GM12878 (cell line): Measurements from ENCODE around the gene LRRC75B. TPM values are rescaled to one million over a fixed set of nuclear protein-coding genes. Genes with fewer than 3 reads are reported as not detected.

Experiments
- ATAC-seq: fragments of 200-7000 bp; cut with Tn5 transposase; 3 replicates; pipeline ENCODE4 v1.9.1; 2020; ENCODE audit warnings: mild to moderate bottlenecking, moderate library complexity
- BruUV-seq: library from RNA; stranded (reverse); fragments of 400-500 nt; replicated peaks from 2 replicates; lab custom pipeline; 2021; lab: Mats Ljungman, UMichigan
- CTCF ChIA-PET: fragments of 300-600 bp; sonication (Branson Sonifier 250); formaldehyde crosslinking; extraction: SDS; loops from one replicate; lab custom pipeline; 2021; ENCODE audit warnings: inconsistent platforms; lab: Yijun Ruan, JAX
- POLR2A ChIA-PET: fragments of 350-600 bp; formaldehyde crosslinking; extraction: SDS; loops from one replicate; lab custom pipeline; 2021; ENCODE audit warnings: inconsistent platforms; lab: Charles Lee
- RAD21 ChIA-PET: fragments of 300-600 bp; sonication (Branson Sonifier 250); formaldehyde crosslinking; loops from one replicate; lab custom pipeline; 2023; ENCODE audit warnings: antibody characterized with exemption; ENCODE audit not compliant: unreplicated experiment; lab: Charles Lee
- SMC1A ChIA-PET: fragments of 300-600 bp; sonication (Branson Sonifier 250); formaldehyde crosslinking; loops from one replicate; lab custom pipeline; 2023; ENCODE audit not compliant: unreplicated experiment, uncharacterized antibody; lab: Charles Lee
- DNase-seq: peaks from one replicate; pipeline ENCODE4 v3.0.0-alpha.2; 2011; ENCODE audit warnings: low read depth, low spot score
- FAIRE-seq: peaks from 3 replicates; lab custom pipeline; 2011; peaks lifted over from hg19 to GRCh38; lab: Jason Lieb, UNC
- H2AFZ ChIP-seq: 2 replicates; pipeline ENCODE4 v1.6.0; 2011; ENCODE audit warnings: low read depth, low read length, control low read depth; ENCODE audit not compliant: control insufficient read depth
- H3K27ac ChIP-seq: 2 replicates; pipeline ENCODE4 v1.5.1; 2011; ENCODE audit warnings: control low read depth; ENCODE audit not compliant: control insufficient read depth, insufficient read depth
- H3K27me3 ChIP-seq, 2 experiments: replicated peaks in 1 of 2; 2 replicates each; pipeline versions ENCODE4 v1.6.0 to v1.6.1; 2011; ENCODE audit warnings: low read length in 1 of 2; ENCODE audit not compliant: control insufficient read depth in 2 of 2, insufficient read depth in 2 of 2
- H3K36me3 ChIP-seq, 2 experiments: 2 replicates each; pipeline ENCODE4 v1.5.1; 2011; ENCODE audit warnings: low read length in 1 of 2; ENCODE audit not compliant: control insufficient read depth in 2 of 2, insufficient read depth in 2 of 2
- H3K4me1 ChIP-seq: 2 replicates; pipeline ENCODE4 v1.6.1; 2011; ENCODE audit warnings: mild to moderate bottlenecking, low read length, moderate library complexity, mixed read lengths; ENCODE audit not compliant: control insufficient read depth, insufficient read depth
- H3K4me2 ChIP-seq: 2 replicates; pipeline ENCODE4 v1.6.0; 2011; ENCODE audit warnings: control low read depth; ENCODE audit not compliant: control insufficient read depth, insufficient read depth
- H3K4me3 ChIP-seq: fragments of 200-600 bp; sonication (generic); 2 replicates; pipeline ENCODE4 v1.5.1; 2016
- H3K79me2 ChIP-seq: 2 replicates; pipeline ENCODE4 v1.6.0; 2011; ENCODE audit warnings: low read length; ENCODE audit not compliant: control insufficient read depth, insufficient read depth
- H3K9ac ChIP-seq: 2 replicates; pipeline ENCODE4 v1.8.0; 2011; ENCODE audit warnings: low read length, control low read depth, mixed read lengths; ENCODE audit not compliant: control insufficient read depth, insufficient read depth
- H3K9me3 ChIP-seq: replicated peaks from 3 replicates; pipeline ENCODE4 v1.5.1; 2011; ENCODE audit warnings: mild to moderate bottlenecking, low read length; ENCODE audit not compliant: control insufficient read depth, insufficient read depth
- H4K20me1 ChIP-seq: 2 replicates; pipeline ENCODE4 v1.6.0; 2011; ENCODE audit not compliant: control insufficient read depth, insufficient read depth
- CREB1 ChIP-seq: IDR thresholded peaks from 2 replicates; pipeline ENCODE4 v1.6.1; 2012; ENCODE audit warnings: low read depth, mild to moderate bottlenecking, inconsistent platforms
- FOS ChIP-seq: IDR thresholded peaks from 3 replicates; pipeline ENCODE4 v1.6.1; 2011; ENCODE audit warnings: borderline replicate concordance; ENCODE audit not compliant: insufficient read length; ENCODE audit errors: extremely low read depth
- FOXK2 ChIP-seq: fragments of 450-650 bp; IDR thresholded peaks from 2 replicates; pipeline ENCODE4 v1.6.1; 2017; ENCODE audit warnings: mild to moderate bottlenecking, moderate library complexity
- NFIC ChIP-seq: IDR thresholded peaks from 2 replicates; pipeline ENCODE4 v1.6.1; 2012; ENCODE audit warnings: low read depth, mild to moderate bottlenecking, inconsistent platforms, low read length, moderate library complexity
- WGBS: methylation state at CpG from one replicate; pipeline ENCODE4 v1.1.6; 2016; ENCODE audit warnings: low lambda C conversion rate; ENCODE audit not compliant: insufficient replicate concordance, insufficient coverage; ENCODE audit errors: missing lambda C conversion rate; 5-methylcytosine and 5-hydroxymethylcytosine counted together
- in situ Hi-C: fragments of 300-500 bp; cut with MboI; formaldehyde crosslinking; loops from 9 replicates; pipeline ENCODE4 v1.14.3; 2018; ENCODE audit warnings: mixed read lengths
- intact Hi-C: fragments of 100-400 bp; cut with micrococcal nuclease; formaldehyde crosslinking; loops from one replicate; pipeline ENCODE4 v1.14.2; 2022; ENCODE audit not compliant: unreplicated experiment
- polyA plus RNA-seq, 11 experiments: library from polyadenylated mRNA; depleted of rRNA in 4 of 11; unstranded in 6 of 11; stranded (reverse) in 5 of 11; fragments of >200 nt; fragmentation: Nextera tagmentation in 4 of 11; fragmentation: Illumina TruSeq in 1 of 11; extraction: Ambion mirVana in 4 of 11; extraction: Trizol in 1 of 11; gene quantifications; 1 replicate in 1 of 11; 2 replicates in 10 of 11; pipeline versions ENCODE4 v1.2.1 to v1.2.3, GENCODE V29; 2011 to 2016; ENCODE audit warnings: inconsistent platforms in 2 of 11, missing spikeins in 2 of 11, low read depth in 1 of 11
- total RNA-seq, 4 experiments: library from RNA; depleted of rRNA in 3 of 4; stranded (reverse); fragments of >200 nt in 3 of 4; fragmentation: Illumina TruSeq in 1 of 4; extraction: Trizol in 1 of 4; gene quantifications; 2 replicates each; pipeline versions ENCODE4 v1.2.1 to v1.2.3, GENCODE V29; 2013 to 2021
- TF ChIP-seq, protein P1 (sequence below): fragments of 450-650 bp; IDR thresholded peaks from 2 replicates; pipeline ENCODE4 v1.6.1; 2017; ENCODE audit warnings: borderline replicate concordance

The LRRC75B gene
- total and polyA plus RNA-seq, 10 of the 15 experiments (the other 5 are each of a cell fraction or from before 2014, with no cell fraction given) = 0.09 to 0.98 (median 0.11) TPM; not detected in 3

DNA sequence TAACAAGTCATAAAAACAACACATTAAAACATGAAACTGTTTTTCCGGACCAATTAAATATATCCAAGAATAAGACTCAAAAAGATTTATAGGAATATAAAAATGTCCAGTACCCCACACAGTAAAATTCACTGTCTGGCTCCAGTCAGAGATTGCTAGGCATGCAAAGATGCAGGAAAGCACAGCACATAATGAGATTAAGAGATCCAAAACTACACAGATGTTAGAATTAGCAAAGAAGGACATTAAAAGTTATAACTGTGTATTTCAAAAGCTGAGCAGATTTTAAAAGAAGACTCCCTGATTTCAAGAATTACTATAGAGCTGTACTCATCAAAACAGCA is 13.6 kb downstream of the LRRC75B start:
- no peak overlapping the region for H3K4me2 ChIP-seq
- SMC1A ChIA-PET = no interaction called here
- FAIRE-seq (no peak), ATAC-seq (no peak), DNase-seq (no peak)
- H3K4me3 ChIP-seq = no peak overlapping the region
- H4K20me1 ChIP-seq = no peaks in the 10 kb centered on the region
- intact Hi-C loops (no loop called here), in situ Hi-C loops (no loop called here)
- WGBS = 92% methylated on average over 1 of the region's 1 CpG
- no peak overlapping the region for H3K9ac ChIP-seq
- no peaks in the 10 kb centered on the region for H3K9me3 ChIP-seq
- POLR2A ChIA-PET = no interaction called here
- H3K79me2 ChIP-seq = no peaks in the 10 kb centered on the region
- no peaks in the 10 kb centered on the region for H3K27me3 ChIP-seq
- CTCF ChIA-PET = no interaction called here
- no peak for TF ChIP-seq FOS
- RAD21 ChIA-PET = no interaction called here
- H2AFZ ChIP-seq = no peak overlapping the region
- H3K4me1 ChIP-seq = no peaks in the 10 kb centered on the region
- BruUV-seq = no TSS peak
- H3K27ac ChIP-seq = no peak overlapping the region
- H3K36me3 ChIP-seq = peaks cover 0 to 4% of the 10 kb centered on the region in 2 experiments; a peak in 2 of 4 replicates

GRCh38 chr22:24578355-24579257 is 14.3 kb downstream of the LRRC75B start:
- no peak overlapping the region for H3K4me2 ChIP-seq
- FAIRE-seq (no peak), ATAC-seq (no peak), DNase-seq (no peak)
- H3K36me3 ChIP-seq = peaks cover 0 to 7% of the 10 kb centered on the region in 2 experiments; a peak in 3 of 4 replicates
- ChIA-PET CTCF (no interaction called here), RAD21 (no interaction called here), POLR2A (no interaction called here), SMC1A (no interaction called here)
- no peak overlapping the region for H3K9ac ChIP-seq
- WGBS = 92% methylated on average over 8 of the region's 8 CpGs
- H3K4me1 ChIP-seq = no peaks in the 10 kb centered on the region
- no peaks in the 10 kb centered on the region for H3K27me3 ChIP-seq
- no peaks in the 10 kb centered on the region for H3K9me3 ChIP-seq
- no peak overlapping the region for H3K27ac ChIP-seq
- no peak overlapping the region for H3K4me3 ChIP-seq
- no TSS peak for BruUV-seq
- H2AFZ ChIP-seq = no peak overlapping the region
- in situ Hi-C loops (no loop called here), intact Hi-C loops (no loop called here)
- H4K20me1 ChIP-seq = no peaks in the 10 kb centered on the region
- H3K79me2 ChIP-seq = no peaks in the 10 kb centered on the region
- 0 out of 2 replicates have a peak, but pooled peaks have one; percentile 27 for TF ChIP-seq FOXK2
- TF ChIP-seq CREB1 = no peak
- TF ChIP-seq NFIC = no peak
- TF ChIP-seq, protein P1, sequence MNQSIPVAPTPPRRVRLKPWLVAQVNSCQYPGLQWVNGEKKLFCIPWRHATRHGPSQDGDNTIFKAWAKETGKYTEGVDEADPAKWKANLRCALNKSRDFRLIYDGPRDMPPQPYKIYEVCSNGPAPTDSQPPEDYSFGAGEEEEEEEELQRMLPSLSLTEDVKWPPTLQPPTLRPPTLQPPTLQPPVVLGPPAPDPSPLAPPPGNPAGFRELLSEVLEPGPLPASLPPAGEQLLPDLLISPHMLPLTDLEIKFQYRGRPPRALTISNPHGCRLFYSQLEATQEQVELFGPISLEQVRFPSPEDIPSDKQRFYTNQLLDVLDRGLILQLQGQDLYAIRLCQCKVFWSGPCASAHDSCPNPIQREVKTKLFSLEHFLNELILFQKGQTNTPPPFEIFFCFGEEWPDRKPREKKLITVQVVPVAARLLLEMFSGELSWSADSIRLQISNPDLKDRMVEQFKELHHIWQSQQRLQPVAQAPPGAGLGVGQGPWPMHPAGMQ = no peak
